H1 (cell line): ENCODE data around the gene RPLP2. TPM values are rescaled to one million over a fixed set of nuclear protein-coding genes. Genes with fewer than 3 reads are reported as not detected.

Experiments used
- CTCF ChIA-PET: fragments of 300-600 bp; sonication (Branson Sonifier 250); formaldehyde crosslinking; loops from one replicate; lab custom pipeline; 2021; ENCODE audit not compliant: partially characterized antibody; lab: Charles Lee
- POLR2A ChIA-PET: fragments of 300-600 bp; sonication (Branson Sonifier 250); formaldehyde crosslinking; loops from one replicate; lab custom pipeline; 2021; ENCODE audit warnings: inconsistent platforms; ENCODE audit not compliant: partially characterized antibody; lab: Charles Lee
- DNase-seq, 2 experiments: peaks; one replicate each; pipeline versions ENCODE4 v3.0.0 to v3.0.0-alpha.2; 2010 to 2022; ENCODE audit warnings: low spot score in 2 of 2, low read depth in 1 of 2, mixed read lengths in 1 of 2
- FAIRE-seq: peaks from 2 replicates; lab custom pipeline; 2011; peaks lifted over from hg19 to GRCh38; lab: Jason Lieb, UNC
- H2AFZ ChIP-seq: 2 replicates; pipeline ENCODE4 v1.8.1; 2012; ENCODE audit warnings: low read length, inconsistent platforms
- H2AK5ac ChIP-seq: 2 replicates; pipeline ENCODE4 v1.6.1; 2013; ENCODE audit warnings: low read depth, low read length
- H2BK120ac ChIP-seq: replicated peaks from 2 replicates; pipeline ENCODE3; 2013; ENCODE audit warnings: low read depth, low read length, inconsistent platforms
- H2BK12ac ChIP-seq: 2 replicates; pipeline ENCODE4 v1.6.1; 2013; ENCODE audit warnings: low read depth, low read length
- H2BK15ac ChIP-seq: 2 replicates; pipeline ENCODE4 v1.6.1; 2013; ENCODE audit warnings: low read length
- H2BK20ac ChIP-seq: 2 replicates; pipeline ENCODE4 v1.6.1; 2013; ENCODE audit warnings: low read length
- H2BK5ac ChIP-seq: 2 replicates; pipeline ENCODE4 v1.6.1; 2013; ENCODE audit warnings: low read depth, low read length
- H3K14ac ChIP-seq: 2 replicates; pipeline ENCODE4 v1.6.1; 2013; ENCODE audit warnings: inconsistent platforms; ENCODE audit not compliant: insufficient read length
- H3K18ac ChIP-seq: 2 replicates; pipeline ENCODE4 v1.6.1; 2013; ENCODE audit warnings: low read length; ENCODE audit errors: extremely low read depth
- H3K23ac ChIP-seq: 2 replicates; pipeline ENCODE4 v1.6.1; 2013; ENCODE audit warnings: inconsistent platforms; ENCODE audit not compliant: insufficient read length
- H3K23me2 ChIP-seq: 2 replicates; pipeline ENCODE4 v1.6.1; 2013; ENCODE audit warnings: low read depth, low read length
- H3K27ac ChIP-seq: 2 replicates; pipeline ENCODE4 v1.6.1; 2011; ENCODE audit warnings: low read depth, low read length, inconsistent platforms
- H3K27me3 ChIP-seq, 4 experiments: replicated peaks in 1 of 4; 1 replicate in 1 of 4; 2 replicates in 3 of 4; pipeline versions ENCODE4 v1.6.1 to v1.8.1; 2011 to 2013; ENCODE audit warnings: low read length in 3 of 4, mild to moderate bottlenecking in 3 of 4, inconsistent platforms in 2 of 4, mixed read lengths in 2 of 4, moderate library complexity in 1 of 4; ENCODE audit not compliant: control insufficient read depth in 3 of 4, insufficient read depth in 3 of 4; ENCODE audit errors: extremely low read depth in 1 of 4
- H3K36me3 ChIP-seq, 4 experiments: 2 replicates each; pipeline versions ENCODE4 v1.6.1 to v1.8.1; 2011 to 2013; ENCODE audit warnings: mild to moderate bottlenecking in 4 of 4, low read length in 3 of 4, moderate library complexity in 2 of 4, control low read depth in 1 of 4, inconsistent platforms in 1 of 4; ENCODE audit not compliant: insufficient read depth in 4 of 4, control insufficient read depth in 2 of 4
- H3K4ac ChIP-seq: replicated peaks from 2 replicates; pipeline ENCODE3; 2013; ENCODE audit warnings: low read length, low read depth, mixed read lengths, inconsistent platforms; ENCODE audit not compliant: insufficient read length
- H3K4me1 ChIP-seq, 4 experiments: replicated peaks in 1 of 4; 1 replicate in 1 of 4; 2 replicates in 3 of 4; pipeline versions ENCODE4 v1.6.1 to v1.8.1; 2011 to 2013; ENCODE audit warnings: low read length in 3 of 4, inconsistent platforms in 2 of 4, mixed read lengths in 1 of 4; ENCODE audit not compliant: insufficient read depth in 4 of 4, control insufficient read depth in 3 of 4
- H3K4me2 ChIP-seq, 2 experiments: 2 replicates each; pipeline versions ENCODE4 v1.6.1 to v1.8.1; 2011 to 2013; ENCODE audit warnings: low read depth in 2 of 2, low read length in 2 of 2, control low read depth in 1 of 2, inconsistent platforms in 1 of 2, mild to moderate bottlenecking in 1 of 2; ENCODE audit not compliant: insufficient read depth in 1 of 2
- H3K4me3 ChIP-seq, 4 experiments: fragments of 200-600, 300-600 bp in 1 of 4; sonication (generic), shearing (Covaris generic), sonication (Bioruptor Twin) in 1 of 4; 2 replicates each; pipeline versions ENCODE4 v1.5.1 to v1.8.1; 2011 to 2016; ENCODE audit warnings: low read length in 4 of 4, low read depth in 3 of 4, control low read depth in 2 of 4, inconsistent platforms in 2 of 4, mild to moderate bottlenecking in 2 of 4, mixed read lengths in 1 of 4, moderate library complexity in 1 of 4; ENCODE audit not compliant: insufficient read depth in 2 of 4; ENCODE audit errors: extremely low read depth in 1 of 4
- H3K56ac ChIP-seq: replicated peaks from 2 replicates; pipeline ENCODE3; 2013; ENCODE audit warnings: low read depth, mild to moderate bottlenecking, mixed read lengths, low read length, inconsistent platforms; ENCODE audit not compliant: insufficient read length
- H3K79me1 ChIP-seq: 2 replicates; pipeline ENCODE4 v1.6.1; 2013; ENCODE audit warnings: low read depth, low read length, control low read depth
- H3K79me2 ChIP-seq, 2 experiments: 2 replicates each; pipeline versions ENCODE4 v1.6.1 to v1.8.1; 2012 to 2013; ENCODE audit warnings: low read length in 2 of 2, mild to moderate bottlenecking in 2 of 2, inconsistent platforms in 1 of 2; ENCODE audit not compliant: insufficient read depth in 2 of 2, control insufficient read depth in 1 of 2
- H3K9ac ChIP-seq, 4 experiments: replicated peaks in 1 of 4; 1 replicate in 1 of 4; 2 replicates in 3 of 4; pipeline versions ENCODE4 v1.6.1 to v1.8.1; 2011 to 2013; ENCODE audit warnings: low read depth in 3 of 4, low read length in 3 of 4, control low read depth in 2 of 4, mild to moderate bottlenecking in 2 of 4, moderate library complexity in 2 of 4, inconsistent platforms in 1 of 4; ENCODE audit errors: extremely low read depth in 1 of 4
- H3K9me3 ChIP-seq, 2 experiments: 2 replicates each; pipeline versions ENCODE4 v1.6.1 to v1.8.1; 2012 to 2013; ENCODE audit warnings: mild to moderate bottlenecking in 2 of 2, moderate library complexity in 2 of 2, control low read depth in 1 of 2, inconsistent platforms in 1 of 2, low read depth in 1 of 2, low read length in 1 of 2, mixed read lengths in 1 of 2; ENCODE audit not compliant: insufficient read depth in 2 of 2
- H4K20me1 ChIP-seq, 2 experiments: replicated peaks in 1 of 2; 2 replicates each; pipeline versions ENCODE3 to v1.8.1; 2011 to 2013; ENCODE audit warnings: inconsistent platforms in 2 of 2, low read length in 2 of 2, mild to moderate bottlenecking in 1 of 2; ENCODE audit not compliant: insufficient read depth in 2 of 2, control insufficient read depth in 1 of 2
- H4K5ac ChIP-seq: 2 replicates; pipeline ENCODE4 v1.6.1; 2013; ENCODE audit warnings: low read length, low read depth, mixed read lengths, inconsistent platforms; ENCODE audit not compliant: insufficient read length
- H4K8ac ChIP-seq: 2 replicates; pipeline ENCODE4 v1.8.0; 2013; ENCODE audit warnings: mild to moderate bottlenecking, moderate library complexity, low read length, inconsistent platforms; ENCODE audit not compliant: insufficient read depth; ENCODE audit errors: extremely low read depth
- H4K91ac ChIP-seq: replicated peaks from 2 replicates; pipeline ENCODE3; 2013; ENCODE audit warnings: low read length, mixed read lengths, inconsistent platforms; ENCODE audit not compliant: insufficient read length
- POLR2AphosphoS5 ChIP-seq: IDR thresholded peaks from 2 replicates; pipeline ENCODE4 v1.6.1; 2011; ENCODE audit warnings: low read depth, low read length
- WGBS, 2 experiments: shearing (Covaris generic) in 1 of 2; methylation state at CpG; one replicate each; pipeline versions ENCODE4 v1.1.6 to v1.1.7; 2013 to 2015; ENCODE audit warnings: low lambda C conversion rate in 2 of 2, mixed read lengths in 2 of 2, inconsistent platforms in 1 of 2, low coverage in 1 of 2, missing lambda C conversion rate in 1 of 2; ENCODE audit not compliant: insufficient replicate concordance in 2 of 2, insufficient coverage in 1 of 2, insufficient read length in 1 of 2; ENCODE audit errors: extremely low coverage in 1 of 2, missing lambda C conversion rate in 1 of 2; 5-methylcytosine and 5-hydroxymethylcytosine counted together
- polyA plus RNA-seq, 7 experiments: library from polyadenylated mRNA; depleted of rRNA in 3 of 7; stranded (reverse) in 5 of 7; unstranded in 2 of 7; fragments of >200 nt in 5 of 7; fragments of 200-250 nt in 2 of 7; gene quantifications; 1 replicate in 5 of 7; 2 replicates in 1 of 7; 4 replicates in 1 of 7; pipeline versions ENCODE4 v1.2.1 to v1.2.3, GENCODE V29; 2011 to 2013; ENCODE audit warnings: missing spikeins in 2 of 7, mixed read lengths in 2 of 7
- total RNA-seq: library from RNA; stranded (reverse); fragmentation: NEBNext Ultra II Directional; extraction: Animal tissue kit (Norgen Biotek cat#: 25700); gene quantifications from 2 replicates; pipeline ENCODE4 v1.2.1, GENCODE V29; 2021
- TF ChIP-seq, protein P1 (sequence below), 3 experiments: IDR thresholded peaks; 1 replicate in 2 of 3; 2 replicates in 1 of 3; pipeline versions ENCODE4 v1.5.1 to v1.6.1; 2011; ENCODE audit warnings: low read length in 3 of 3, mild to moderate bottlenecking in 3 of 3, inconsistent platforms in 2 of 3, low read depth in 1 of 3, moderate library complexity in 1 of 3; ENCODE audit not compliant: insufficient read depth in 1 of 3; ENCODE audit errors: control extremely low read depth in 1 of 3

The RPLP2 gene
- total and polyA plus RNA-seq, 2 of the 8 experiments (the other 6 are each of a cell fraction or from before 2014, with no cell fraction given) = 1,789 to 2,106 TPM

- no peak overlapping the region for H3K9ac ChIP-seq
- H3K4ac ChIP-seq = no peak overlapping the region
- TF ChIP-seq, protein P1, sequence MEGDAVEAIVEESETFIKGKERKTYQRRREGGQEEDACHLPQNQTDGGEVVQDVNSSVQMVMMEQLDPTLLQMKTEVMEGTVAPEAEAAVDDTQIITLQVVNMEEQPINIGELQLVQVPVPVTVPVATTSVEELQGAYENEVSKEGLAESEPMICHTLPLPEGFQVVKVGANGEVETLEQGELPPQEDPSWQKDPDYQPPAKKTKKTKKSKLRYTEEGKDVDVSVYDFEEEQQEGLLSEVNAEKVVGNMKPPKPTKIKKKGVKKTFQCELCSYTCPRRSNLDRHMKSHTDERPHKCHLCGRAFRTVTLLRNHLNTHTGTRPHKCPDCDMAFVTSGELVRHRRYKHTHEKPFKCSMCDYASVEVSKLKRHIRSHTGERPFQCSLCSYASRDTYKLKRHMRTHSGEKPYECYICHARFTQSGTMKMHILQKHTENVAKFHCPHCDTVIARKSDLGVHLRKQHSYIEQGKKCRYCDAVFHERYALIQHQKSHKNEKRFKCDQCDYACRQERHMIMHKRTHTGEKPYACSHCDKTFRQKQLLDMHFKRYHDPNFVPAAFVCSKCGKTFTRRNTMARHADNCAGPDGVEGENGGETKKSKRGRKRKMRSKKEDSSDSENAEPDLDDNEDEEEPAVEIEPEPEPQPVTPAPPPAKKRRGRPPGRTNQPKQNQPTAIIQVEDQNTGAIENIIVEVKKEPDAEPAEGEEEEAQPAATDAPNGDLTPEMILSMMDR (IDR thresholded peaks at IDR 0.05; ENCODE audit: control extremely low read depth in 1 of 3, insufficient read depth in 1 of 3, low read depth in 1 of 3, low read length in 3 of 3) = no peak
- peak; percentile 64; the same call in 1 of the 2 replicates for TF ChIP-seq POLR2AphosphoS5
- no peak overlapping the region for H2BK15ac ChIP-seq
- FAIRE-seq = no peak
- H3K27ac ChIP-seq = no peak overlapping the region
- H4K5ac ChIP-seq = no peak overlapping the region
- no peak overlapping the region for H3K4me2 ChIP-seq
- peaks cover 16 to 29% (median 26%) of the 10 kb centered on the region in 4 experiments for H3K36me3 ChIP-seq
- WGBS, 2 experiments = 93% methylated on average over 3 of the region's 3 CpGs; no CpG with 5 or more reads in 1 of the 2 experiments
- H4K91ac ChIP-seq = no peak overlapping the region
- ChIA-PET POLR2A (interaction anchor here (0.9 to 53.0 kb wide), 10 partner anchors 1 to 276 kb away, joined by 3 to 1917 read pairs (median 4); partner anchors contain the start of genes CD151, CEND1, CRACR2B and GATD1), CTCF (interaction anchor here (0.8 to 2.2 kb wide), 3 partner anchors 12 to 22 kb away, joined by 3 to 5 read pairs (median 4); no protein-coding TSS in a partner anchor)
- H3K4me3 ChIP-seq = no peak overlapping the region
- no peak overlapping the region for H3K18ac ChIP-seq
- no peak overlapping the region for H2BK20ac ChIP-seq
- DNase-seq = no peak
- H4K20me1 ChIP-seq = peaks cover 10 to 22% of the 10 kb centered on the region in 2 experiments
- no peak overlapping the region for H2AK5ac ChIP-seq
- no peak overlapping the region for H3K14ac ChIP-seq
- H3K23ac ChIP-seq = no peak overlapping the region
- no peaks in the 10 kb centered on the region for H3K27me3 ChIP-seq
- H3K23me2 ChIP-seq = peaks cover 5% of the 10 kb centered on the region; the same call in 1 of the 2 replicates
- H3K79me1 ChIP-seq = no peaks in the 10 kb centered on the region
- no peaks in the 10 kb centered on the region for H3K9me3 ChIP-seq
- no peak overlapping the region for H4K8ac ChIP-seq
- H2BK5ac ChIP-seq = peak overlapping the region; percentile 49
- no peak overlapping the region for H2AFZ ChIP-seq
- 0 out of 2 replicates have a peak overlapping the region, but pooled peaks have one; percentile 12 for H2BK12ac ChIP-seq
- H2BK120ac ChIP-seq = no peak overlapping the region
- peaks cover 7 to 32% of the 10 kb centered on the region in 2 experiments; a peak in 3 of 4 replicates for H3K79me2 ChIP-seq
- H3K4me1 ChIP-seq = peaks cover 0 to 9% (median 2%) of the 10 kb centered on the region in 4 experiments; a peak in 3 of 7 replicates
- H3K56ac ChIP-seq = no peak overlapping the region
Observed at GRCh38 chr11:812390-812789, 2.6 kb downstream of the RPLP2 start.
